Neural cell (in vitro differentiated cells): Measurements from ENCODE around the gene LRBA.

Source experiments
- EP300 ChIP-seq: fragments of 450-650 bp; conservative IDR thresholded peaks from 2 replicates; pipeline ENCODE4 v1.6.1; 2014; ENCODE audit warnings: antibody characterized with exemption, mild to moderate bottlenecking, moderate library complexity; ENCODE audit not compliant: poor library complexity, severe bottlenecking
- EZH2 ChIP-seq: fragments of 200-600, 300-800 bp; shearing (Covaris generic), sonication (generic); IDR thresholded peaks from 2 replicates; pipeline ENCODE4 v1.6.1; 2014; ENCODE audit warnings: antibody characterized with exemption, low read length, borderline replicate concordance, mild to moderate bottlenecking; ENCODE audit not compliant: insufficient read depth, poor library complexity, severe bottlenecking
- MXI1 ChIP-seq: fragments of 450-650 bp; conservative IDR thresholded peaks from 2 replicates; pipeline ENCODE4 v1.6.1; 2014; ENCODE audit warnings: antibody characterized with exemption, mild to moderate bottlenecking; ENCODE audit not compliant: poor library complexity, severe bottlenecking
- POLR2AphosphoS5 ChIP-seq: IDR thresholded peaks from 2 replicates; pipeline ENCODE4 v1.6.1; 2012
- RAD21 ChIP-seq: fragments of 450-650 bp; conservative IDR thresholded peaks from 2 replicates; pipeline ENCODE4 v1.6.1; 2014; ENCODE audit warnings: antibody characterized with exemption, mild to moderate bottlenecking, moderate library complexity
- SMC3 ChIP-seq: fragments of 450-650 bp; conservative IDR thresholded peaks from 2 replicates; pipeline ENCODE4 v1.6.1; 2014; ENCODE audit warnings: antibody characterized with exemption, mild to moderate bottlenecking, moderate library complexity; ENCODE audit not compliant: poor library complexity
- TAF1 ChIP-seq: IDR thresholded peaks from 2 replicates; pipeline ENCODE4 v1.6.1; 2012; ENCODE audit warnings: low read depth
- TF ChIP-seq, protein P1 (sequence below): fragments of 450-650 bp; IDR thresholded peaks from 2 replicates; pipeline ENCODE4 v1.5.1; 2014; ENCODE audit warnings: antibody characterized with exemption, mild to moderate bottlenecking, moderate library complexity; ENCODE audit not compliant: poor library complexity, severe bottlenecking
- TF ChIP-seq, protein P2 (sequence below): IDR thresholded peaks from 2 replicates; pipeline ENCODE4 v1.6.1; 2012; ENCODE audit warnings: borderline replicate concordance

DNA sequence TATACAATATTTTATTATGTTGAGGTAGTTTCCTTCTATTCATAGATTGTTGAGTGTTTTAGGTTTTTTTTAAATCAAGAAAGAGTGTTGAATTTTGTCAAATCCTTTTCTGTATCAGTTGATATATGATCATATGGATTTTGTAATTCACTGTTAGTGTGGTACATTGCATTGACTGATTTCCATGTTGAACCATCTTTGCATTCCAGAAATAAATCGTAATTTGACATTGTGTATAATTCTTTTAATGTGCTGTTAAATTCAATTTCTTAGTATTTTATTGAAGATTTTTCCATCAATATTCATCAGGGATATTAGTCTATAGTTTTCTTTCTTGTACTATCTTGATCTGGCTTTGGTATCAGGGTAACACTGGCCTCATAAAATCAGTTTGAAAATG is 103.8 kb downstream of the LRBA start:
- TF ChIP-seq, protein P1, sequence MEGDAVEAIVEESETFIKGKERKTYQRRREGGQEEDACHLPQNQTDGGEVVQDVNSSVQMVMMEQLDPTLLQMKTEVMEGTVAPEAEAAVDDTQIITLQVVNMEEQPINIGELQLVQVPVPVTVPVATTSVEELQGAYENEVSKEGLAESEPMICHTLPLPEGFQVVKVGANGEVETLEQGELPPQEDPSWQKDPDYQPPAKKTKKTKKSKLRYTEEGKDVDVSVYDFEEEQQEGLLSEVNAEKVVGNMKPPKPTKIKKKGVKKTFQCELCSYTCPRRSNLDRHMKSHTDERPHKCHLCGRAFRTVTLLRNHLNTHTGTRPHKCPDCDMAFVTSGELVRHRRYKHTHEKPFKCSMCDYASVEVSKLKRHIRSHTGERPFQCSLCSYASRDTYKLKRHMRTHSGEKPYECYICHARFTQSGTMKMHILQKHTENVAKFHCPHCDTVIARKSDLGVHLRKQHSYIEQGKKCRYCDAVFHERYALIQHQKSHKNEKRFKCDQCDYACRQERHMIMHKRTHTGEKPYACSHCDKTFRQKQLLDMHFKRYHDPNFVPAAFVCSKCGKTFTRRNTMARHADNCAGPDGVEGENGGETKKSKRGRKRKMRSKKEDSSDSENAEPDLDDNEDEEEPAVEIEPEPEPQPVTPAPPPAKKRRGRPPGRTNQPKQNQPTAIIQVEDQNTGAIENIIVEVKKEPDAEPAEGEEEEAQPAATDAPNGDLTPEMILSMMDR = no peak
- TF ChIP-seq, protein P2, sequence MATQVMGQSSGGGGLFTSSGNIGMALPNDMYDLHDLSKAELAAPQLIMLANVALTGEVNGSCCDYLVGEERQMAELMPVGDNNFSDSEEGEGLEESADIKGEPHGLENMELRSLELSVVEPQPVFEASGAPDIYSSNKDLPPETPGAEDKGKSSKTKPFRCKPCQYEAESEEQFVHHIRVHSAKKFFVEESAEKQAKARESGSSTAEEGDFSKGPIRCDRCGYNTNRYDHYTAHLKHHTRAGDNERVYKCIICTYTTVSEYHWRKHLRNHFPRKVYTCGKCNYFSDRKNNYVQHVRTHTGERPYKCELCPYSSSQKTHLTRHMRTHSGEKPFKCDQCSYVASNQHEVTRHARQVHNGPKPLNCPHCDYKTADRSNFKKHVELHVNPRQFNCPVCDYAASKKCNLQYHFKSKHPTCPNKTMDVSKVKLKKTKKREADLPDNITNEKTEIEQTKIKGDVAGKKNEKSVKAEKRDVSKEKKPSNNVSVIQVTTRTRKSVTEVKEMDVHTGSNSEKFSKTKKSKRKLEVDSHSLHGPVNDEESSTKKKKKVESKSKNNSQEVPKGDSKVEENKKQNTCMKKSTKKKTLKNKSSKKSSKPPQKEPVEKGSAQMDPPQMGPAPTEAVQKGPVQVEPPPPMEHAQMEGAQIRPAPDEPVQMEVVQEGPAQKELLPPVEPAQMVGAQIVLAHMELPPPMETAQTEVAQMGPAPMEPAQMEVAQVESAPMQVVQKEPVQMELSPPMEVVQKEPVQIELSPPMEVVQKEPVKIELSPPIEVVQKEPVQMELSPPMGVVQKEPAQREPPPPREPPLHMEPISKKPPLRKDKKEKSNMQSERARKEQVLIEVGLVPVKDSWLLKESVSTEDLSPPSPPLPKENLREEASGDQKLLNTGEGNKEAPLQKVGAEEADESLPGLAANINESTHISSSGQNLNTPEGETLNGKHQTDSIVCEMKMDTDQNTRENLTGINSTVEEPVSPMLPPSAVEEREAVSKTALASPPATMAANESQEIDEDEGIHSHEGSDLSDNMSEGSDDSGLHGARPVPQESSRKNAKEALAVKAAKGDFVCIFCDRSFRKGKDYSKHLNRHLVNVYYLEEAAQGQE = no peak
- no peak for TF ChIP-seq TAF1
- TF ChIP-seq EZH2 = no peak
- TF ChIP-seq RAD21 = no peak
- TF ChIP-seq SMC3 = no peak
- TF ChIP-seq MXI1 = no peak
- TF ChIP-seq EP300 = no peak
- no peak for TF ChIP-seq POLR2AphosphoS5
